Heart left ventricle (tissue), 16 donors: ENCODE data around the gene SULF2. TPM values are rescaled to one million over a fixed set of nuclear protein-coding genes. Genes with fewer than 3 reads are reported as not detected.
"Not testable (repeated sequence)": the region's sequence is repeated elsewhere in the genome, so short reads cannot be mapped to it uniquely, and the experiment has no call there.

Experiments
- ATAC-seq, 4 donors: fragments of 200-7000 bp; cut with Tn5 transposase; one replicate each; pipeline ENCODE4 v1.9.1; 2020 to 2022; ENCODE audit warnings: moderate library complexity in 4 of 4, mild to moderate bottlenecking in 3 of 4, moderate number of reproducible peaks in 1 of 4
- DNase-seq, 5 donors: peaks; one replicate each; pipeline ENCODE4 v3.0.0-alpha.2; 2020
- H3K27ac ChIP-seq, 12 donors: fragments of 200-600 bp; sonication (generic) in 4 of 12; one replicate each; pipeline versions ENCODE4 v1.5.0 to v1.8.0; 2016 to 2022; ENCODE audit warnings: mild to moderate bottlenecking in 2 of 12
- H3K27me3 ChIP-seq, 9 donors: fragments of 200-600 bp; sonication (generic) in 2 of 9; one replicate each; pipeline versions ENCODE4 v1.5.1 to v1.8.0; 2016 to 2022; ENCODE audit warnings: mild to moderate bottlenecking in 3 of 9
- H3K36me3 ChIP-seq, 9 donors: fragments of 200-600 bp; sonication (generic) in 2 of 9; one replicate each; pipeline versions ENCODE4 v1.5.0 to v1.8.0; 2018 to 2022; ENCODE audit warnings: mild to moderate bottlenecking in 2 of 9
- H3K4me1 ChIP-seq, 12 donors: fragments of 200-600 bp; sonication (generic) in 4 of 12; one replicate each; pipeline versions ENCODE4 v1.5.0 to v1.8.0; 2016 to 2022; ENCODE audit warnings: mild to moderate bottlenecking in 3 of 12
- H3K4me3 ChIP-seq, 12 donors: fragments of 200-600 bp; sonication (generic) in 4 of 12; one replicate each; pipeline versions ENCODE4 v1.5.0 to v1.8.0; 2017 to 2022; ENCODE audit warnings: mild to moderate bottlenecking in 9 of 12, moderate library complexity in 4 of 12
- H3K9me3 ChIP-seq, 12 donors: fragments of 200-600 bp; sonication (generic) in 4 of 12; one replicate each; pipeline versions ENCODE4 v1.5.0 to v1.8.0; 2016 to 2022; ENCODE audit warnings: mild to moderate bottlenecking in 1 of 12
- POLR2A ChIP-seq, 2 donors: fragments of 450-650 bp; IDR thresholded peaks; one replicate each; pipeline ENCODE4 v1.6.1; 2017; ENCODE audit warnings: antibody characterized with exemption in 2 of 2, mild to moderate bottlenecking in 2 of 2, moderate library complexity in 2 of 2
- WGBS, 4 donors: extraction: QIAGEN DNeasy Blood & Tissue Kit in 2 of 4; methylation state at CpG; one replicate each; pipeline versions ENCODE4 v1.1.5 to v1.1.7; 2013 to 2018; 5-methylcytosine and 5-hydroxymethylcytosine counted together
- intact Hi-C, 10 donors: fragments of 100-400 bp; cut with DNase I; formaldehyde crosslinking; loops; one replicate each; pipeline versions ENCODE4 v1.11.1 to v1.14.2; 2022
- long read RNA-seq, 3 donors: library from polyadenylated mRNA; unstranded; transcript quantifications; one replicate each; pipeline ENCODE4 v2.0.0, GENCODE V29; 2020 to 2021
- polyA plus RNA-seq, 2 donors: library from polyadenylated mRNA; stranded (reverse); fragments of 200-250 nt; gene quantifications; one replicate each; pipeline ENCODE4 v1.2.3, GENCODE V29; 2013
- total RNA-seq, 9 donors: library from RNA; depleted of rRNA in 2 of 9; stranded (reverse); fragments of >200 nt in 2 of 9; fragmentation: NEBNext Ultra II Directional in 3 of 9; extraction: Animal tissue kit (Norgen Biotek cat#: 25700) in 3 of 9; gene quantifications; one replicate each; pipeline versions ENCODE4 v1.1.0 to v1.2.4, GENCODE V29; 2016 to 2023
- TF ChIP-seq, protein P1 (sequence below), 12 donors: fragments of 200-600 bp; sonication (generic) in 4 of 12; IDR thresholded peaks; one replicate each; pipeline versions ENCODE4 v1.5.0 to v1.8.0; 2018 to 2022; ENCODE audit warnings: antibody characterized with exemption in 12 of 12, mild to moderate bottlenecking in 5 of 12
- donor health status: ischemic (EF 13 %, LVEDD 7.1; RV severe dilation, severe dysfunction).
- donor health status: healthy with polysubstance abuse.
- donor health status: DM: no; HTN: yes; CAD: no.
- donor health status: DM: no; HTN: no; CAD: no.
- donor health status: ischemic (EF 25% LVEDD 6.9; RV normal size, moderate dysfunction).
- donor health status: ischemic (EF 25% LVEDD 5.7; RV mildly dilated, moderate dysfunction).
- donor health status: healthy.
- donor health status: DM: yes; HTN: yes; CAD: no.
- donor health status: ischemic (EF 35%, LVEDD 5.7; RV mildly dilated, moderate dysfunction).
- donor health status: nonischemic (EF 11% LVEDD 7.7; RV severe dilation, severe dysfunction).
- donor health status: DM: yes; HTN: yes; CAD: no.
- donor health status: PGD.
- donor health status: ischemic (EF 29% LVEDD 5.4; RV normal size, mild dysfunction).
- donor health status: nonischemic (EF 23%, LVEDD 6.1; RV moderate dilation, normal function).

Gene SULF2
- total RNA-seq (10 to 100 TPM; 16.7 to 51.5 (median 33.6) TPM), polyA plus RNA-seq (10 to 100 TPM; 16.9 to 26.0 TPM)
- long read RNA-seq, donor 1, full-length matches to known transcripts, result 3 of 48 reads
- long read RNA-seq, donor 1, partial matches to known transcripts, result 14 of 48 reads
- long read RNA-seq, donor 1, other reads (novel, unspliced or antisense), result 31 of 48 reads
- long read RNA-seq, donor 2, full-length matches to known transcripts, result 5 of 17 reads
- long read RNA-seq, donor 2, partial matches to known transcripts, result 7 of 17 reads
- long read RNA-seq, donor 2, other reads (novel, unspliced or antisense), result 5 of 17 reads
- long read RNA-seq, donor 3, full-length matches to known transcripts, result 1 of 30 reads
- long read RNA-seq, donor 3, partial matches to known transcripts, result 5 of 30 reads
- long read RNA-seq, donor 3, other reads (novel, unspliced or antisense), result 24 of 30 reads

GRCh38 chr20:47785311-47785853 lies at the start of gene SULF2:
Gene SULF2, minus strand, starts transcription at chr20:47785481. Its CDS starts 28,118 bp downstream, at chr20:47757363.
- Histone ChIP-seq H3K9me3 (no peaks in the 10 kb centered on the region), H3K4me3 (peak within 1 kb of the TSS; percentile 28 to 88 (median 66)), H3K27me3 (peaks cover 0 to 36% (median 7%) of the 10 kb centered on the region in 9 donors), H3K36me3 (no peaks in the 10 kb centered on the region), H3K4me1 (peaks cover 0 to 29% (median 18%) of the 10 kb centered on the region in 12 donors), H3K27ac (peak within 1 kb of the TSS; percentile 49 to 87 (median 78))
- intact Hi-C loops, result loop anchor here in 8 of 10 donors (2.0 to 10.0 kb wide), 10 partner anchors 61 to 837 kb away; no protein-coding TSS in a partner anchor
- TF ChIP-seq, protein P1, sequence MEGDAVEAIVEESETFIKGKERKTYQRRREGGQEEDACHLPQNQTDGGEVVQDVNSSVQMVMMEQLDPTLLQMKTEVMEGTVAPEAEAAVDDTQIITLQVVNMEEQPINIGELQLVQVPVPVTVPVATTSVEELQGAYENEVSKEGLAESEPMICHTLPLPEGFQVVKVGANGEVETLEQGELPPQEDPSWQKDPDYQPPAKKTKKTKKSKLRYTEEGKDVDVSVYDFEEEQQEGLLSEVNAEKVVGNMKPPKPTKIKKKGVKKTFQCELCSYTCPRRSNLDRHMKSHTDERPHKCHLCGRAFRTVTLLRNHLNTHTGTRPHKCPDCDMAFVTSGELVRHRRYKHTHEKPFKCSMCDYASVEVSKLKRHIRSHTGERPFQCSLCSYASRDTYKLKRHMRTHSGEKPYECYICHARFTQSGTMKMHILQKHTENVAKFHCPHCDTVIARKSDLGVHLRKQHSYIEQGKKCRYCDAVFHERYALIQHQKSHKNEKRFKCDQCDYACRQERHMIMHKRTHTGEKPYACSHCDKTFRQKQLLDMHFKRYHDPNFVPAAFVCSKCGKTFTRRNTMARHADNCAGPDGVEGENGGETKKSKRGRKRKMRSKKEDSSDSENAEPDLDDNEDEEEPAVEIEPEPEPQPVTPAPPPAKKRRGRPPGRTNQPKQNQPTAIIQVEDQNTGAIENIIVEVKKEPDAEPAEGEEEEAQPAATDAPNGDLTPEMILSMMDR (IDR thresholded peaks at IDR 0.05), result no peak
- no peak for TF ChIP-seq POLR2A (IDR thresholded peaks at IDR 0.05)
- ATAC-seq (peak in 3 of 4 donors; percentile 6 to 16 (median 6)), DNase-seq (peak; percentile 43 to 69 (median 55))
- WGBS, 4 donors, result 1% methylated on average over 14 to 82 of the region's 82 CpGs

GRCh38 chr20:47831675-47832074 lies 46.4 kb upstream of the SULF2 start:
- H3K4me1 ChIP-seq, H3K27ac ChIP-seq, intact Hi-C loops, H3K36me3 ChIP-seq, H3K9me3 ChIP-seq, H3K27me3 ChIP-seq, ATAC-seq, DNase-seq, H3K4me3 ChIP-seq: not testable (repeated sequence)
- no CpG with 5 or more reads among the region's 7 CpGs for WGBS, 4 donors

DNA sequence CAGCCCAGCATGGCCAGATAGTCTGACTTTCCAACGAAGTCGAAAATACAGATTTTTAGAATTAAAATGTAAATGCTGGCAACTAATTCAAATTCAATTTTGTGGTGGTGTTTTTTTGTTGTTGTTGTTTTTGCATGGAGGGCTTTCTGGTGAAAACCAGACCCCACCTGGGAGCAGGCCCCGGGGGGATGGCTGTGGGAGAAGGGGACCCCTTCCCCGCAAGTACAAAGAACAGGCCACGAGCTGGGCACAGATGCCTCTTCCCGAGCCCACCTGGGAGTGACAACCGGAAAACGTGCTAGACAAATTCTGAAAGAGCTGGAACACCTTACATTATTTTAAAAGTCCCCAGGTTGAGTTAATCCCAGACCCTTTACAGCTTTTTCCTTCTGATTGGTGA lies 41.4 kb upstream of the SULF2 start:
- intact Hi-C loops, result loop anchor here in 2 of 10 donors (5.0 to 10.0 kb wide), 2 partner anchors 68 to 71 kb away; no protein-coding TSS in a partner anchor
- H3K27ac ChIP-seq, H3K36me3 ChIP-seq, DNase-seq, H3K9me3 ChIP-seq, H3K4me1 ChIP-seq, ATAC-seq, H3K4me3 ChIP-seq: not testable (repeated sequence)
- WGBS, 4 donors, result 75 to 80% (median 78%) methylated on average over 8 of the region's 8 CpGs
- H3K27me3 ChIP-seq, result peaks cover 0 to 11% (median 0%) of the 10 kb centered on the region in 9 donors

- ATAC-seq, DNase-seq, H3K9me3 ChIP-seq, H3K4me3 ChIP-seq, H3K36me3 ChIP-seq, H3K27ac ChIP-seq, H3K4me1 ChIP-seq: not testable (repeated sequence)
- peaks cover 0 to 18% (median 2%) of the 10 kb centered on the region in 9 donors for H3K27me3 ChIP-seq
- intact Hi-C loops, result loop anchor here in 2 of 10 donors (5.0 to 10.0 kb wide), 2 partner anchors 69 to 71 kb away; no protein-coding TSS in a partner anchor
- 33 to 73% (median 67%) methylated on average over 2 to 18 of the region's 18 CpGs for WGBS, 4 donors
Measured at GRCh38 chr20:47826006-47826405, 40.7 kb upstream of the SULF2 start.

DNA sequence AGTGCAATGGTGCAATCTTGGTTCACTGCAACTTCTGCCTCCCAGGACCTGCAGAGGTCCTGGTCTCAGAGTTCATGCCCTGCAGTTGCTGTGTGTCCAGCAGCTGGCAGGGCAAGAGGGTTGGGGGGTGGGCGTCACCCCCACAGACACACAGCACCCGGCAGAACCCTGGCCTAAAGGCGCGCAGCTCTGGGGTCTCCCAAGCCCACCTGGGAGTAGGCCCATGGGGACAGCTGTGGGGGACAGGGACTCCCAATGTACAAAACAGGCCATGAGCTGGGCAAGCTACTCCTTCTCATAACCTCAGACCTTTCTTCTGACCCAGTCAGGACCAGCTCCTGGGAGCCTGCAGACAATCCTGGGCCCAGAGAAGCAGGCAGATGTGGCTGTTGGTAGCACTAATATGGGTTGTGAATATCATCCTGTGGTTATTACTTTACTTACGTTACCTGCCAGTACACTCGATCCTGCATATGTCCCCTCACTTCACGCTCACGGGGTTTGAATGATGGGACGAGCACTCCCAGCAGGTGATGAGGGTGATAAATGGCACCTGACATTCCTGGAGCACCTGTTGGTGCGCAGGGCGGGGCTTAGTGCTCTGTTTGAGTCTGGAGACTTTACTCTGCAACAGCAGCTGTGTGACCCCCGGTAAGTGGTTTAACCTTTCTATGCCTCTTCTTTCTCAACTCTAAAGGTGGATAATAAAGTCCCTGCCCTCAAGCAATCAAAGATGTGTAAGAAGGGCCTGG lies 39.9 kb upstream of the SULF2 start:
- DNase-seq (no peak), ATAC-seq (no peak)
- no peak overlapping the region for H3K4me3 ChIP-seq
- H3K27ac ChIP-seq, result no peak overlapping the region
- no peaks in the 10 kb centered on the region for H3K36me3 ChIP-seq
- WGBS, 4 donors, result 85 to 91% (median 89%) methylated on average over 12 of the region's 12 CpGs
- TF ChIP-seq POLR2A (IDR thresholded peaks at IDR 0.05), result no peak
- TF ChIP-seq, protein P1 (IDR thresholded peaks at IDR 0.05), result no peak
- no peaks in the 10 kb centered on the region for H3K4me1 ChIP-seq
- H3K9me3 ChIP-seq, result no peaks in the 10 kb centered on the region
- H3K27me3 ChIP-seq, result peaks cover 0 to 26% (median 4%) of the 10 kb centered on the region in 9 donors
- intact Hi-C loops, result loop anchor here in 2 of 10 donors (5.0 to 10.0 kb wide), 2 partner anchors 70 to 72 kb away; no protein-coding TSS in a partner anchor

DNA sequence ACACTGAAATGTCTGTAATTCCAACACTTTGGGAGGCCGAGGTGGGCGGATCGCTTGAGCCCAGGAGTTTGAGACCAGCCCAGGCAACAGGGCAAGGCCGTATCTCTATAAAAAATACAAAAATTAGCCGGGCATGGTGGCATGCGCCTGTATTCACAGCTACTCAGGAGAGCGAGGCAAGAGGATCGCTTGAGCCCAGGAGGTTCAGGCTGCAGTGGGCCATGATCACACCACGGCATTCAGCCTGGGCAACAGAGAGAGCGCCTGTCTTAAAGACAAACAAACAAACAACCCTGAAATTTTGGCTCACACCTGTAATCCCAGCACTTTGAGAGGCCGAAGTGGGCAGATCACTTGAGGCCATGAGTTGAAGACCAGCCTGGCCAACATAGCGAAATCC lies 38.7 kb upstream of the SULF2 start:
- not testable (repeated sequence) for H3K9me3 ChIP-seq, H3K36me3 ChIP-seq, H3K27ac ChIP-seq, H3K4me1 ChIP-seq, H3K4me3 ChIP-seq, ATAC-seq, DNase-seq
- WGBS, 4 donors, result 94 to 95% (median 94%) methylated on average over 12 of the region's 12 CpGs
- intact Hi-C loops, result loop anchor here in 1 of 10 donors (10.0 kb wide), 1 partner anchor 71 kb away; no protein-coding TSS in a partner anchor
- H3K27me3 ChIP-seq, result peaks cover 0 to 36% (median 9%) of the 10 kb centered on the region in 9 donors
